ENCODE data around the gene AMPH. TPM values are rescaled to one million over a fixed set of nuclear protein-coding genes. Genes with fewer than 3 reads are reported as not detected.

Gene AMPH
- total and polyA plus RNA-seq, 2 of the 4 experiments (the other 2 are of a cell fraction) = 3.9 to 4.8 TPM

DNA sequence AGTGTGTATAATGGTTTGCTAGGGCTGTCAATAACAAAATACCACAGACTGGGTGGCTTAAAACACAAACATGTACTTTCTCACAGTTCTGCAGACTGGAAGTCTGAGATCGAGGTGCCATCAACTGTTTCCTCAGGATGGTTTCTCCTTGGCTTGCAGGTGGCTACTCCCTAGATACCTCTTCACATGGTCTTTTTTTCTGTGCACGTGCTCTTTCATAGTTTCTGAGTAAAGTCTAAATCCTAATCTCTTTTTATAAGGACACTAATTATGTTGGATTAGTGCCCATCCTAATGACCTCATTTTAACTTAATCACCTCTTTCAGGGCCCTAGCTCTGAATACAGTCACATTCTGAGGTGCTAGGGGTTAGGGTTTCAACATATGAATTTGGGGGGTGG lies 65.9 kb downstream of the AMPH start:
- H2BK5ac ChIP-seq (ENCODE audit: low read depth, low read length, poor library complexity, severe bottlenecking) = no peak overlapping the region
- H3K18ac ChIP-seq (ENCODE audit: low read depth, low read length) = no peak overlapping the region
- H3K4me1 ChIP-seq (ENCODE audit: control insufficient read depth, insufficient read depth, low read length) = no peaks in the 10 kb centered on the region
- DNase-seq = no peak
- no peaks in the 10 kb centered on the region for H3K27me3 ChIP-seq (ENCODE audit: control insufficient read depth, insufficient read depth, low read length)
- no peak overlapping the region for H2BK120ac ChIP-seq (ENCODE audit: low read depth, low read length)
- no peak overlapping the region for H3K56ac ChIP-seq (ENCODE audit: extremely low read depth, insufficient read depth, low read length)
- H3K23ac ChIP-seq (ENCODE audit: low read depth, low read length) = no peak overlapping the region
- no peak overlapping the region for H2AK5ac ChIP-seq (ENCODE audit: low read depth, low read length)
- H3K36me3 ChIP-seq (ENCODE audit: control insufficient read depth, insufficient read depth, low read length) = no peaks in the 10 kb centered on the region
- ChIA-PET CTCF (no interaction called here), POLR2A (ENCODE audit: unreplicated experiment) (no interaction called here)
- no peaks in the 10 kb centered on the region for H4K20me1 ChIP-seq (ENCODE audit: insufficient read depth, low read length)
- TF ChIP-seq SMC3 (IDR thresholded peaks at IDR 0.05; ENCODE audit: low read depth, low read length) = no peak
- no peak for TF ChIP-seq BHLHE40 (IDR thresholded peaks at IDR 0.05; ENCODE audit: low read depth, low read length)
- TF ChIP-seq MAZ (IDR thresholded peaks at IDR 0.05; ENCODE audit: borderline replicate concordance, low read depth, low read length) = no peak
- no peak for TF ChIP-seq RCOR1 (IDR thresholded peaks at IDR 0.05; ENCODE audit: insufficient replicate concordance, low read length)
- TF ChIP-seq CEBPB (IDR thresholded peaks at IDR 0.05; ENCODE audit: low read depth, low read length) = no peak
- TF ChIP-seq, protein P1, sequence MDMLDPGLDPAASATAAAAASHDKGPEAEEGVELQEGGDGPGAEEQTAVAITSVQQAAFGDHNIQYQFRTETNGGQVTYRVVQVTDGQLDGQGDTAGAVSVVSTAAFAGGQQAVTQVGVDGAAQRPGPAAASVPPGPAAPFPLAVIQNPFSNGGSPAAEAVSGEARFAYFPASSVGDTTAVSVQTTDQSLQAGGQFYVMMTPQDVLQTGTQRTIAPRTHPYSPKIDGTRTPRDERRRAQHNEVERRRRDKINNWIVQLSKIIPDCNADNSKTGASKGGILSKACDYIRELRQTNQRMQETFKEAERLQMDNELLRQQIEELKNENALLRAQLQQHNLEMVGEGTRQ (IDR thresholded peaks at IDR 0.05; ENCODE audit: low read depth, low read length) = no peak
- TF ChIP-seq, protein P2, sequence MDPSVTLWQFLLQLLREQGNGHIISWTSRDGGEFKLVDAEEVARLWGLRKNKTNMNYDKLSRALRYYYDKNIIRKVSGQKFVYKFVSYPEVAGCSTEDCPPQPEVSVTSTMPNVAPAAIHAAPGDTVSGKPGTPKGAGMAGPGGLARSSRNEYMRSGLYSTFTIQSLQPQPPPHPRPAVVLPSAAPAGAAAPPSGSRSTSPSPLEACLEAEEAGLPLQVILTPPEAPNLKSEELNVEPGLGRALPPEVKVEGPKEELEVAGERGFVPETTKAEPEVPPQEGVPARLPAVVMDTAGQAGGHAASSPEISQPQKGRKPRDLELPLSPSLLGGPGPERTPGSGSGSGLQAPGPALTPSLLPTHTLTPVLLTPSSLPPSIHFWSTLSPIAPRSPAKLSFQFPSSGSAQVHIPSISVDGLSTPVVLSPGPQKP (IDR thresholded peaks at IDR 0.05; ENCODE audit: borderline replicate concordance, low read depth, low read length) = no peak
- TF ChIP-seq MXI1 (IDR thresholded peaks at IDR 0.05; ENCODE audit: borderline replicate concordance, low read depth, low read length) = no peak
- TF ChIP-seq RFX5 (IDR thresholded peaks at IDR 0.05; ENCODE audit: low read depth, low read length) = no peak
- TF ChIP-seq POLR2A (IDR thresholded peaks at IDR 0.05; ENCODE audit: low read depth, low read length) = no peak
- TF ChIP-seq, protein P3, sequence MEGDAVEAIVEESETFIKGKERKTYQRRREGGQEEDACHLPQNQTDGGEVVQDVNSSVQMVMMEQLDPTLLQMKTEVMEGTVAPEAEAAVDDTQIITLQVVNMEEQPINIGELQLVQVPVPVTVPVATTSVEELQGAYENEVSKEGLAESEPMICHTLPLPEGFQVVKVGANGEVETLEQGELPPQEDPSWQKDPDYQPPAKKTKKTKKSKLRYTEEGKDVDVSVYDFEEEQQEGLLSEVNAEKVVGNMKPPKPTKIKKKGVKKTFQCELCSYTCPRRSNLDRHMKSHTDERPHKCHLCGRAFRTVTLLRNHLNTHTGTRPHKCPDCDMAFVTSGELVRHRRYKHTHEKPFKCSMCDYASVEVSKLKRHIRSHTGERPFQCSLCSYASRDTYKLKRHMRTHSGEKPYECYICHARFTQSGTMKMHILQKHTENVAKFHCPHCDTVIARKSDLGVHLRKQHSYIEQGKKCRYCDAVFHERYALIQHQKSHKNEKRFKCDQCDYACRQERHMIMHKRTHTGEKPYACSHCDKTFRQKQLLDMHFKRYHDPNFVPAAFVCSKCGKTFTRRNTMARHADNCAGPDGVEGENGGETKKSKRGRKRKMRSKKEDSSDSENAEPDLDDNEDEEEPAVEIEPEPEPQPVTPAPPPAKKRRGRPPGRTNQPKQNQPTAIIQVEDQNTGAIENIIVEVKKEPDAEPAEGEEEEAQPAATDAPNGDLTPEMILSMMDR (conservative IDR thresholded peaks at IDR 0.05; ENCODE audit: low read depth, low read length) = no peak
- H3K4me3 ChIP-seq (ENCODE audit: insufficient read depth, low read depth, low read length) = no peak overlapping the region
- dilution Hi-C loops (cut with HindIII; ENCODE audit: low sequenced_read_pairs, unreplicated experiment) = no loop called here
- intact Hi-C loops (cut with micrococcal nuclease) = no loop called here
- no peak overlapping the region for H4K8ac ChIP-seq (ENCODE audit: low read depth in 2 of 2, low read length in 2 of 2)
- H2AFZ ChIP-seq (replicated peaks; ENCODE audit: low read length, poor library complexity) = no peak overlapping the region
- no peaks in the 10 kb centered on the region; the same call in 1 of the 2 replicates for H3K9me1 ChIP-seq (ENCODE audit: insufficient read depth, low read length)
- no peak for ATAC-seq (ENCODE audit: low read depth)
- no peaks in the 10 kb centered on the region for H3K9me3 ChIP-seq (ENCODE audit: control insufficient read depth, insufficient read depth, low read length)
- H3K14ac ChIP-seq (replicated peaks; ENCODE audit: low read depth, low read length) = no peak overlapping the region
- H3K9ac ChIP-seq (ENCODE audit: low read depth, low read length) = no peak overlapping the region
- no peak overlapping the region for H3K4ac ChIP-seq (ENCODE audit: low read depth, low read length)
- H4K5ac ChIP-seq (ENCODE audit: low read depth, low read length) = no peak overlapping the region
- no peak overlapping the region for H3K27ac ChIP-seq (ENCODE audit: insufficient read depth, low read length)
- H4K91ac ChIP-seq (ENCODE audit: insufficient read depth, low read depth, low read length) = no peak overlapping the region
- H3K79me1 ChIP-seq (ENCODE audit: low read depth in 1 of 2, low read length in 2 of 2) = no peaks in the 10 kb centered on the region; a peak in 1 of 4 replicates
- no peak overlapping the region for H2BK15ac ChIP-seq (ENCODE audit: low read depth, low read length)
- no CpG with 5 or more reads among the region's 2 CpGs for WGBS, 2 experiments (ENCODE audit: extremely low coverage in 2 of 2, insufficient read length in 1 of 2)
- in situ Hi-C loops (cut with MboI; ENCODE audit: low sequenced_read_pairs) = no loop called here
- no peak overlapping the region for H2BK20ac ChIP-seq (ENCODE audit: low read depth, low read length)
- H2AK9ac ChIP-seq (replicated peaks; ENCODE audit: low read depth, low read length, poor library complexity) = no peak overlapping the region
- no TSS peak for BruUV-seq (replicated peaks)
- no peak overlapping the region for H3K4me2 ChIP-seq (ENCODE audit: low read depth, low read length)
